ENCODE data around the gene CSMD2.

Gene CSMD2

DNA sequence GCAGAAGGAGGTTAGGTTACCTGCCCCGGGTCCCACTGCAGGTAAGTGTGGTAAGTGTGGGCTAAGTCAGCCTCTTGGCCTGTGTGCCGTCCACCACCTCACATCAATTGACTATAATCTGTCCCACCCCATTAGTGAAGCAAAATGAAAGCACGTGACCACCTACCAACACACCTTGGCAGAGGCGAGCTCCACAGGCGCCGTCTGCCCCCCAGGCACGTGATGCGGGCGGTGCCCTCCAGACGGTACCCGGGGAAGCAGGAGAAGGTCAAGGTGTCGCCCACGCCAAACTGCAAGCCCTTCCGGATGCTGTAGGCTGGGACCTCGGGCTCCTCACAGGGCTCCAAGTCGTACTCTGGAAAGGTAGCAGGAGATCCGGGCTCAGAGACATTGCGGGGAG lies 450.6 kb downstream of the CSMD2 start:
- DNase-seq (ENCODE audit: low read depth), result no peak

DNA sequence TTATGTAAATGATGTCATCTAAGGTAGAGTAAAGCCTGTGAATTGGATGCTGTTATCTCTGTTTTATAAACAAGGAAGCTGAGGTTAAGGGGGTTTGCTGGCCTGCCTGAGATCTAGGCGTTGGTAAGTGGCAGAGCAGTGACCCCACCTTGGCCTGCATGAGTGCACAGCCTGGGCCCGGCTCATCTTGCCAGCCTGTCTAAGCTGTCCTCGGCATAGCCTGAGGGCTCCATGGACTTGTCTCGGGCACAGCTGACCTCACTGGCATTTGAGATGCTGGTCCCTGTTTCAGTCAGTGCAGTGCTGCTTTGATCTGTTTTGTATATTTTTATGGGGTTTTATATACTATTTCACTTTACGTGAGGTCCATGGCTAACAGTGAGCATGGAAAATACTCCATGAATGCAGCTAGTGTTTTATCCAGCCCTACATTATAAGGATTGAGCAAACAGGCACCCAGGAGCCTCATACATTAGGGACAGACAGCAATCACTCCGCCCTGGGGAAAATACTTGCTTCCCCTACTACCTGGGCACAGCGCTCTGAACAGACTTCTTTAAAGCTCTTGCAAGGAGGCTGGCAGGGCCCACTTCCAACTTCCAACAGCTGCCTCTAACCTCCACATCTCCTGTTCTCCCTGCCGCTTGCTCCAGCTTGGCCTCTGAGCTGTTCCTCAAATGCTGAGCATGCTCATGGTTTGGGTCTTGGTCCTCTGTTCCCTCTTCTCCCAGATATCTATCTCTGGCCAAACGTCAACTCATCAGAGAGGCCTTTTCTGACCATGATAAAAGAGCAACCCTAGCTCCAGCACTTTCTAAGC lies 451.8 kb downstream of the CSMD2 start:
- DNase-seq (ENCODE audit: low read depth), result no peak

DNA sequence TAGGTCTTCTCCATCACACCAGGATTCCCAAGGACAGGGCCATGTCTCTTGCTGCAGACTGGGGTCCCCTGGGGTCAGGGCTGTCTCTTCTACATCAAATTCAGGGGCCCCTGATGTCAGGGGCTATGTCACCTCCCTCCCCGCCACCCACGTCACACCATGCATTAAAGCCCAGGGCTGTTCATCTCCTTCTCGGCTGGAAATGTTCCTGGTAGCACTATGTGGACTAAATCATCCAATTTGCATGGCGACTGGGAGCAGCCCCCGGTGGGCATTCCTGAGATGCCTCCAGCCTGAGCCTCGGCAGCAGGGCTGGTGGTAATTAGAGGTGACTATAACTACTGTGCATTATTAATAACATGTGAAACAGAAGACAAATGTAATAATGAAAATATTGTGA lies 452.8 kb downstream of the CSMD2 start:
- no peak for DNase-seq (ENCODE audit: low read depth)

DNA sequence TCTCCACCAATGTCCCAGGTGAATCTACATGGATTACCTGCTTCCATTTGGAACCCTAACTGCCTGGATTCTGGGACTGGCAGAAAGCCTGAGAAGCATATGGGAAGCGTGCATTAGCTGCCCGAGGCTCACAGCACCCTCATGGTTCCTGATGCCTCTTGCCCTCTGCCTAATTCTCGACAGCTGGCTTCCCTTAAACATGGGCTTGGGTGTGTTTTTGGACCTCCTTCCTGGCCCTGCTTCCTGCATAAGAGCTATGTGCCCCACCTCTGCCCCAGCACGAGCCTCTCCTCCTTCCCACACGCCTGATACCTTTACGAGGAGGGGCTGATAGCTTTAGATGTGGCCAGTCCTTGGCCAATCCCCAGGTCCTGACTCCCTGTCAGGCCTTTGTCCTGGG lies 453.5 kb downstream of the CSMD2 start:
- no peak for DNase-seq (ENCODE audit: low read depth)

- DNase-seq (ENCODE audit: low read depth), result no peak
Observed at GRCh38 chr1:33710967-33711366, 454.1 kb downstream of the CSMD2 start.

GRCh38 chr1:33709783-33710718 lies 455.0 kb downstream of the CSMD2 start:
- no peak for DNase-seq (ENCODE audit: low read depth)

GRCh38 chr1:33709174-33709782 lies 455.8 kb downstream of the CSMD2 start:
- no peak for DNase-seq (ENCODE audit: low read depth)

DNA sequence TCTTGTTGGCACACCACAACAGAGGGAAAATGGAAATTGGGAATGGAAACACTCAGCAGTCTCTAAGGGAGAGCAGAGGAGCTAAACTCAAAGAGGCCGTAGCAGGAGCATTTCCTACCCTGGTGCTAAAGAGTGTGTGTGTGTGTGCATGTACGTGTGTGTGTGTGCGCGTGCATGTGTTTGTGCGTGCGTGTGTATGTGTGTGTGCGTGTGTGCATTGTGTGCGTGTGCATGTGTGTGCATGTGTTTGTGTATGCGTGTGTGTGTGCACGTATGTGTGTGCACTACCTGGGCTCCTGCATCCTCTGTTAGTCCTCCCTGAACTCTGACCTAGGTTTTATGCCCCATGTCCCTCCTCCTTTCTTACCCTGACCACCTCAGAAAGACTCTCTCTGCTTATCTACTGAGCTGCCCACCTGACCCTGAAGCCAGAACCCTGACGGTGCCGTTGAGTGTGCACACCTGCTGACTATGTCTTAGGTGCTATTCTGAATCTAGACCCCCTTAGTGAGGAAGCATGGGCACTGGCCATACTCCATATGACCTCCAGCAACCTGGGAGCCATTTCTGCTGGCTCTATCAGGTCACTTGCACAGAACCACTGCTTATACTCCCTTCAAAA lies 458.3 kb downstream of the CSMD2 start:
- no peak for DNase-seq (ENCODE audit: low read depth)

GRCh38 chr1:33703464-33703863 lies 461.6 kb downstream of the CSMD2 start:
- no peak for DNase-seq (ENCODE audit: low read depth)

DNA sequence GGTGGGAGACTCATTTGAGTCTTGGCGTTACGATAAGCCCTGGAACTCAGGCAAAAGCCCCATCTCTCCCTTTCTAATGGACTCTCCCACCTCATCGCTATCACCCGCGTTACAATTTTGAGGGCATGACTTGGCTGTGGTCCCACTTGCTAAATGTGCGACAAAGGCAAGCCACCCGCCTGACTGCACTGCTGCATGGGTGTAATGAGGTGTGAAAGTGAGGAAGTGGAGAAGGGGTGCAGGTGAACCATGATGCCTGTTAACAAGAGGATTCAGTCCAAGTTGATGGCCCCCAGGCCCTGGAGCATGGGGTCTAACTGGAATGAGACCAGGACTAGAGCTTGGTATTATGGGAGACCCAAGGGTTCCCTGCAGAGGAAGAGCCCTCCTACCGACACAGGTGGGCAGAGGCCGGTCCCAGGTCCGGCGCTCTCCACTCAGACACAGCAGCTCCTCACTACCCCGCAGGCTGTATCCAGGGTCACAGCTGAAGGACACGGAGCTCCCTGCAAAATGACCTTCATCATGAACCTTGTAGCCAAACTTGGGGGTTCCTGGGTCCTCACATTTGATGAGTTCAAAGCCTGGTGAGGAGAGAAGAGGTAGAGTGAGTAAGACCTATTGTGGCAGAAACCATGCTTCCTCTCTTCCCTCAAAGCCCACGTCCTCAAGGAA lies 466.5 kb downstream of the CSMD2 start:
- no peak for DNase-seq (ENCODE audit: low read depth)

DNA sequence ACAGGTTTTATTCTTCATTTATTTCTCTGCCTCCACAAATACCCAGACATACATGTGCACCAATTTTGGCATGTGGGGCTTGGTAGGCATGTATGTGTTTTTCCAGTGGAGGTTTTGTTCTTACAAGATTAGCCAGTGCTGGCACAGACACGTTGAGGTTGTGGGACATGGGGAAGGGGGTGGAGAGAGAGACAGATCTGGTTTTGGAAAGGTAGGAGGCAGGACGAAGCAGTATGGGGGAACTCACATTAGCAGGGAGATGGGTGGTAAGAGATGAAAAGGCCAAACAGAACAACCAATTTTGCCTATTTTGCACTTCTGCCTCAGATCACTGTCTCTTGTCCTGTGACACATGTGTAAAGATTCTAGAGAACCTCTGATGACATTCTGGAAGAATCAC lies 467.2 kb downstream of the CSMD2 start:
- DNase-seq (ENCODE audit: low read depth), result no peak

GRCh38 chr1:33696962-33697361 lies 468.1 kb downstream of the CSMD2 start:
- no peak for DNase-seq (ENCODE audit: low read depth)

DNA sequence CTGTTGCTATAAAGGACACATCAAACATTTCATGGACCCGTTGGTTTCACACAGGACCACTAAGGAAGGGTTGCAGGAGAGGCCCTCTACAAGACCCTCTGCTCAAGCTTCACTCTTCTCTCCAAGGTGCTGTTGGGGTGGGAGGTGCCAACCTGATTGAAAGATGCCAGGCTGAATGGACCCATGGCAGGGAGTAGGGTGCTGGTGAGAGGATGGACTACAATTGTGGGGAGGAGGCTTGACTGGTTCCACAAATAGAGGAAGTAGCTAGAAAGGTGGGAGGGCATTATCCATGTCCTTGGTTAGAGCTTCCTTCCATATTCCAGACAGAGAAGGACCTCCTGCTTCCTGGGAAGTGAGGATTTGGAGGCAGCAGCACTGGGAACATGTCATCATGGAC lies 468.7 kb downstream of the CSMD2 start:
- DNase-seq (ENCODE audit: low read depth), result no peak

DNA sequence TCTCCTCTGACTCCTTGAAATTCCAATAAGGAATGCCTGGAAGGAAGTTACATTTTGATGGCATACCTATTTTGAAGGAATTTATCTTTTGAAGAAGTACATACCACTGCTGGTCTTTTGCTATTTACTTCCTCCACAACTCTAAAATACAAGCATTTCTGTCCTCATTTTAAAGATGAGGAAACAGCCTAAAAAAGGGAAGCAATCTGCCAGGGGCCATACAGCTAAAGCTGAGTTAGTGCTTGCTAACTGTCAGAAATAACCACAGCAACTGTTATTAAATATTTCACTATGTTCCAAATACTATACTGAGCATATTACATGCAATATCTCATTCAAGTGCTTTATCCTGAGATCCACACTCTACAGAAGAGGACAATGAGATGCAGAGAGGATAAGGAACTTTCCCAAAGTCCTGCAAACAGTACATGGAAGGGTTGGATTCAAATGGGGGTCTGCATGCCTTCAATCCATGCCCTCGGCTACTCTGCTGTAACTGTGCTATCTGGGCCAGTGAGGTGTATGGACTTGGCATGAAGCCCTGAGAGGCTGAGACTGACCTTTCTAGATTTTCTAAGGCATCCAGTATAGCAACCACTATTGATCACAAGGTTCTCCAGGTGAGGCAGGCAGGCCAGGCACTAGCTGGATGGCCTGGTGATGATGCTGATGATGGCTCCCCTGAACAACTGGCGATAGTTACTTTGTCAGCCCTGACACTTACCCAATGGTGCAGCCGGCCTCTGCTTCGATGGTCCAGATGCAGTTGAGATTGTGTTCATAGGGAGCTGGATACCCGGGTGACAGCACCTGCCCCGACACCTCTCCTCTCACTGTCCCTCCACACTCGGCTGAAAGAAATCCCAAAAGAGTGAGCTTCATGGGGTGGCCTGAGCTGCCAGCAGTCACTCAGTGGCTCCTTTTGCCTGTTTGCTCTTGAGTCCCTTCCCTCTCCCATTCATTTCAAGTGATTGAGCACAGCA lies 472.5 kb downstream of the CSMD2 start:
- DNase-seq (ENCODE audit: low read depth), result no peak

- no peak for DNase-seq (ENCODE audit: low read depth)
Observed at GRCh38 chr1:33687000-33687399, 478.0 kb downstream of the CSMD2 start.

GRCh38 chr1:33686551-33686950 lies 478.5 kb downstream of the CSMD2 start:
- DNase-seq (ENCODE audit: low read depth), result no peak

DNA sequence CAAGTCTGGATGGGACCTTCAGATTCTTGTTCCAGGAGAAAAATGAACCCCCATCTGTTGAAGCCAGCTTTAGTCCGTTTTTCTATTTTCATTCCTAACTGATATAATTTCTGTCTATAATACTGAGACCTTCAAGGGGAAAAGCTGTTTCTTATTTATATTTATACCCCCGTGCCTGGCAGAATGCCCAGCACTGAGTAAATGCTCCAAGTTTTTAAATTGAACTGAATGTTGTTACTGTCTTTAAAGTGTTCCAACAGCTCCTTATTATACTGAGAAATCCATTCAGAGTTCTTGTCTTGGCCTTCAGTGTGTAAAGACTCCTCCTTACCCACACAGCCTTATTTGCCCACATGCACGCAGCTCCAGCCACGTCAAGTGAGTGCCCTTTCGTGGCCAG lies 479.8 kb downstream of the CSMD2 start:
- no peak for DNase-seq (ENCODE audit: low read depth)

DNA sequence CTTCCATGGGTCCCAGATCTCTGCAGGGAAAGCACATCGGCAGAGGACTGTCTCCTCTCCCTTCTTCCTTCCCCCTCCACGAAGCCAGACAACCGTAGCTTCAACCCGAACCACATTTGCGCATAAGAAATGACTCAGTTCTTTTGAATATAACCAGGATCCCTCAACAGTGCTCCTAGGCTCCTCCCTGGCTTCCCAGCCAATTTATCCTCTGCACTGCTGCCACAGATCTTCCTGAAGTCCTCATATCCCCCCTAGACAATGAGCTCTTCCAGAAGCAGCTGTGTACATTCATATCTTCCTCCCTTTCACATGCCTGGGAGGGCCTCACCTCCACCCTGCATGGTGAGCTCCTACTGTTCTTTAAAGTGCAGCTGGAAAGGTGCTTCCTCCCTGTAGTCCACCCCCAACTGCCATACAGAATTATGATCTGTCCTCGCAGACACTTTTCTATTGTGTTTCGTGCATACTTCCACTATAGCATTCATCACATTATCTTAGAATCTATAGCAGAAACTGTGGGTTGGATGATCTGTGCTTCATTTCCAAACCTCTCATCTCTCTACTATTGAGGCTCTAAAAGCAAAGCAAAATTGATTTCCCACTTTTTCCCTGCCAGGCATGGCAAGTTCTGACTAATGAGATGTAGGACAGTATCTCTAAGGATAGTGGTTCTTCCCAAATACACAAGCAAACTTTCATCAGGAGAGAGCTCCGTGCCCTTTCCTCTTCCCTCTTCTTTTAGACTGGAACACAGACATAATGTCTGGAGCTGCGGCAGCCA lies 480.4 kb downstream of the CSMD2 start:
- DNase-seq (ENCODE audit: low read depth), result no peak

DNA sequence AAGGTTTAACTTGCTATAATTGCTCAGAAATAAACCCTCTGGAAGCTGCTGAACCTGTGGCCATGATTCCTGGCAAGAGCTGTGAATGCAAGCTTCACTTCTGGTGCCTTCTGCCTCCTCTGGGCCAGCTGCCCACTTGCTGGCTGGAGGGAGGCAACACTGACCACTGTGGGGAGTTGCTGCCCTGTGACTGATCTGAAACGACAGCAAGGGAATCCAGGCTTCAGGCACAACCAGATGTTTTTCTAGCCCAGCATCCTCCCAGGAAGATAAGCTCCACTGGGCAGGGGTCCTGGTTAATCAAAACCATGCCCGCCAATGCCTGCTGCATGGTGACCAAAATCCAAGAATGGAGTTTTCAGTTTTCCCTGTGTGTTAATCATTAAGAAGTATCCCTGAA lies 481.1 kb downstream of the CSMD2 start:
- no peak for DNase-seq (ENCODE audit: low read depth)

DNA sequence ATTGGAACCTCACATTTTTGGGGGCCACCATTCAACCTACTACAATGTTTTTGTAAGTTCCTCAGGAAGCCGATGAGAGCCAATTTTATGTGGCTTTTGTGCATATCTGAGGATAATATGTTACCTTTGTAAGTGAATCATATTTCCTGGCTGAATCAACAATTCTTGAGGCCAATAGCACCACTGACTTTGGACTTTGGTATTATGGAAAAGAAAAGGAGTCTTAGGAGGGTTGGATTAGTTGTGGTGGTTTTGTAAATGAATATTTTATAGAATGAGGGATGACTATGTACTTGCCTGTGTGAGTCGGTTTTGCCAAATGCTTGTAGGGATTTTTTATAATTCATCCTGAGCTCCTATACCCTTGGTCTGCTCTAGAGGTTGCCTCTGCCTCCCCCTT lies 482.7 kb downstream of the CSMD2 start:
- no peak for DNase-seq (ENCODE audit: low read depth)
